ENCODE measurements around the gene CNGB1.

DNA sequence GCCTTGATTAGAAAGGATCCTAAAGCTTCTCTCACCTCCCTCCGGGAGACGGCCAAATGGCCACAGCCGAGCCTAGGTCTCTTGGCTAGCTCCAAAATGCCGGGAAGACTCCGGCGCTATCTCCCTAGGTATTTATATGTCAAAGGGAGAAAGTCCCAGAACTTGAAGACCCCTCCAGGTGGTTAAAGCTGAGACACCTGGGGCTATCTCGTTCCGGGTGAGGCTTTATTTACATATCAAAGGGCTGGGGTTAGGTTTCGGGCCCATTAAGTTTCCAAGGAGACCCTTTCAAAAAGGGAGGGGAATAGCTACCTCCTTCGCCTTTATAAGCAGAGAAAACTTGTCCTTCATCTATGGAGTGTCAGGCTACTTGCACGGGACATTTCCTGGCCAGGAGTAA, 97.7 kb downstream of the CNGB1 start:
- TF ChIP-seq CTCF (IDR thresholded peaks at IDR 0.05) = no peak
- no peak for TF ChIP-seq POLR2A (IDR thresholded peaks at IDR 0.05)

Measured in prostate gland (tissue), 2 donors.